ENCODE measurements around the gene ARAP2. TPM values are rescaled to one million over a fixed set of nuclear protein-coding genes. Genes with fewer than 3 reads are reported as not detected.

Gene ARAP2
- total RNA-seq, 2 donors from 2014 or later: 24.5 to 90.8 TPM

DNA sequence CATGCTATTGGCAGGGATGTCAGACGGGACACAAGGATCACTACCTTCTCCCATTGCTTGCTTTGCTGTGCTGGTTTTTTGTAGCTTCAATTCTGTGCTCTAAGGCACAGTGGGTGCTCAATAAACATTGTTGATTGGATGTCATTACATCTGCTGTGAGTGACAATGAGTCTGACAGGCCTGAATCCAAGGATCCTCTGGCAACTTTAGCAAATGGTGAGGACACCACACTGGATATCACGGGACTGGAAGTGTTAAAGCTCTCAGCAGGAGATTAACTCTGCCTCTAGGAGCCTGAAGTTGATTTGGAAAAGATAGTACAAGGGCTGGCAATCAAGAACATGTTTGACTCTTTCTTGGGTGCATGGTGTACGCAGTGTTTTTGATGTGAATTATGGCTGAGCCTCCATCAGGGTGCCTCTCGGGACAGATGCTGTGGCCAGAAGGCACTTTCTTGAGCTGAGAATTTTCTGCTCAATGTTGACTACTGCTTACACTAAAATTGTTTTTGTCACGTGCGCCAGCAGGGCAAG, 217.9 kb downstream of the ARAP2 start:
- H3K36me3 Mint-ChIP-seq: no peaks in the 10 kb centered on the region
- ATAC-seq: no peak
- H3K27ac Mint-ChIP-seq: no peak overlapping the region
- no peak for DNase-seq (ENCODE audit: low spot score in 2 of 2)
- H3K9me3 Mint-ChIP-seq: no peaks in the 10 kb centered on the region

DNA sequence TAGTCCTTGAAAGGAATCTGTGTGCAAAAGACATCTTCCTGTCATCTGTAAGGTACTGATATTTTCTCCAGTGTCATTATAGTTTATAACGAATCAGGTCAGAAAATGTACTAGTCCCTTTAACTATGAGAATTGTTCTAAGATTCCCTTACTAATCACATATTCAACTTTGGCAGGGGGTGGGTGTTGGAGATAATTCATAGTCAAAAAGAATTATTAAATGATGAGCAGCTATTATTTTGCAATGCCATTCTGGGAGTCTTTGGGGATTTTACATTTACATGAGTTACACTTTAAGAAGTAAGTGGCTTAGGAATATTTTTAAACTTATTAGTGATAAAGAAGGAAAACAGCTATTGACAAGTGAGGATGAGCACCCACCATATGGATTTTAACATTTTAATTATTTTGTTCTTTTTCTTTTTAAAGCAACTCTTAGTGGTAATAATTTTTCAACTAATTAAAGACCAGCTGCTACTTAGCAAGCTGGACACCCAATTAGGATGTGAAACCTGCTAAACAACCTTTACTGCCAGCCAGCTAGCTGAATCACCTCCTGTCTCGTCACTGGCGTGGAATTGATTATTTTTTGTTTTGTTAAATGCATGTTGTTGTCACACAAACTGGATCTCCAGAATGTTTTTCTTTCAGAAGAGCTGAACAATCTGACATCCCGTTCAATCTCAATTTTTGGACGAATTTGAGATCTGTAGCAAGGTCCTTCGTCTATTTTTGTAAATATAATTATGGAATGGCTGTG, 219.2 kb downstream of the ARAP2 start:
- Mint-ChIP-seq H3K9me3 (peaks cover 0 to 5% of the 10 kb centered on the region in 2 donors), H3K27ac (no peak overlapping the region), H3K36me3 (no peaks in the 10 kb centered on the region)
- ATAC-seq: no peak
- no peak for DNase-seq (ENCODE audit: low spot score in 2 of 2)

DNA sequence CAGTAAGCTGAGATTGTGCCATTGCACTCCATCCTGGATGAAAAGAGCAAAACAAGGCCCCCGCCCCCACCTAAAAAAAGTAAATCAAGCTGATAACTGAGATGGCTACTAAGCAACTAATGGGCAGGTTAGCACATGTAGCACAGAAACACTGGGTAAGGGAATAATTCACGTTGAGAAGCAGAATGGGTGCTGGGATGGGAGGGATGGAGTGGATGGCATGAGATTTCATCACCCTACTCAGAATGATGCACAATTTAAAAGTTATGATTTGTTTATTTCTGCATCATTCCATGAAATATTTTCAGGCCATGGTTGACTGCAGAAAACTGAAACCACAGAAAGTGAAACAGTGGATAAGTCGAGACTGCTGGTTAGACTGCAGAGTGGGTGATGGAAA, 224.0 kb downstream of the ARAP2 start:
- DNase-seq (ENCODE audit: low spot score in 2 of 2): no peak
- no peak for ATAC-seq
- peaks cover 0 to 5% of the 10 kb centered on the region in 2 donors for H3K9me3 Mint-ChIP-seq
- H3K36me3 Mint-ChIP-seq: no peaks in the 10 kb centered on the region
- H3K27ac Mint-ChIP-seq: no peak overlapping the region

Other genes with a start within 250 kb of the ARAP2 start
- gene DTHD1, start 37.1 kb upstream of the ARAP2 start, total RNA-seq: 1 to 10 TPM in 1 of 2 donors, under 1 TPM in 1; 0.20 to 3.6 TPM

Measured in activated naive CD4-positive, alpha-beta T cell treated with anti-CD3 and anti-CD28 coated beads, Interleukin-2, amount 50 U/mL, for 72 hours (primary cell).